Measurements from ENCODE around the gene SLC30A10.

Gene SLC30A10

GRCh38 chr1:219927956-219928790 is at the start of gene SLC30A10:
Gene SLC30A10 (minus strand): TSS chr1:219928557. CDS start chr1:219928440, 117 bp downstream.
- H3K27me3 Mint-ChIP-seq (ENCODE audit: low read depth): peaks cover 59% of the 10 kb centered on the region
- H3K36me3 Mint-ChIP-seq (ENCODE audit: low read depth): no peaks in the 10 kb centered on the region
- TF ChIP-seq CTCF (IDR thresholded peaks at IDR 0.05; ENCODE audit: unreplicated experiment in 3 of 3): no peak
- peaks cover 5% of the 10 kb centered on the region for H3K4me1 Mint-ChIP-seq
- no peak within 1 kb of the TSS for H3K27ac Mint-ChIP-seq
- peak within 1 kb of the TSS; percentile 87 to 88 (median 88) for H3K4me3 Mint-ChIP-seq
- H3K9me3 Mint-ChIP-seq: no peaks in the 10 kb centered on the region

DNA sequence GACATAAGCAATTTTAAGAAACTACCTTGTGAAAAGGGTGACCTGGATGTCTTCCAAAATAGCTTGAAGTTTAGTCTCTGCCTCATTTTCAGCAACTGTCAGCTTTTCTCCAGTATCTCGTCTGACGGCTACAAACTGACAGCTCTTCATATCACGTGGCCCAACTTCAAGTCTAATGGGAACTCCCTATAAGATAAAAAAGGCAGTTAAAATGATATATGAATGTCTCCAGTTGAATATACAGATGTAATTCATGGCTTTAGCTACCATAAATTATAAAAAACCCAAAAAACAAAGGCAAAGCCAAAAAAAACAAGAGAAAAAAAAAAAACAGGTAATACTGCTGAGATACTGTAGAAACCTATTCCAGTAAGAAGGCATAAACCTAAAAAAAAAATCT is 44.9 kb upstream of the SLC30A10 start:
- no peak for TF ChIP-seq CTCF (IDR thresholded peaks at IDR 0.05; ENCODE audit: unreplicated experiment in 3 of 3)
- Mint-ChIP-seq H3K4me3 (no peak overlapping the region), H3K9me3 (no peaks in the 10 kb centered on the region), H3K4me1 (no peaks in the 10 kb centered on the region), H3K27ac (no peak overlapping the region), H3K36me3 (ENCODE audit: low read depth) (peaks cover 44% of the 10 kb centered on the region), H3K27me3 (ENCODE audit: low read depth) (no peaks in the 10 kb centered on the region)

DNA sequence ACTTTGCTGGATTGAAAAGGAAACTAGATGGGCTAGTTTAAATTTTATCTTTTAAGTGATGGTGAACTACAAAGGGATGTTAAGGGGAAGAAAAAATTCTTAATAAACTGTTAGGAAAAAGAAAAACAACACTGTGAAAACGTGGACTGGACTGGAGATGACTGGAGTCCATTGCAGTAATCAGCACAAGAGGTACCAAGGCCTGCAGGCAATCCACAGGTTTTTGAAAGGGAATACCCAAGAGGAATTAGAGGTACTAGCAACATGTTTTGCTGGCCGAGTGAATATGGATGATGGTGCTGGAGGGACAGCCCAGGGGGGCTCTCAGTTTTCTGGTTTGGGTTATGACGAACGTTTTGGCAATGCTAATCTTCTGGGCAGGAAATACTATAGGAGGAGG is 39.0 kb upstream of the SLC30A10 start:
- no peak for TF ChIP-seq CTCF (IDR thresholded peaks at IDR 0.05; ENCODE audit: unreplicated experiment in 3 of 3)
- no peaks in the 10 kb centered on the region for H3K4me1 Mint-ChIP-seq
- H3K27me3 Mint-ChIP-seq (ENCODE audit: low read depth): no peaks in the 10 kb centered on the region
- no peaks in the 10 kb centered on the region for H3K9me3 Mint-ChIP-seq
- H3K27ac Mint-ChIP-seq: no peak overlapping the region
- no peak overlapping the region for H3K4me3 Mint-ChIP-seq
- peaks cover 25% of the 10 kb centered on the region for H3K36me3 Mint-ChIP-seq (ENCODE audit: low read depth)

DNA sequence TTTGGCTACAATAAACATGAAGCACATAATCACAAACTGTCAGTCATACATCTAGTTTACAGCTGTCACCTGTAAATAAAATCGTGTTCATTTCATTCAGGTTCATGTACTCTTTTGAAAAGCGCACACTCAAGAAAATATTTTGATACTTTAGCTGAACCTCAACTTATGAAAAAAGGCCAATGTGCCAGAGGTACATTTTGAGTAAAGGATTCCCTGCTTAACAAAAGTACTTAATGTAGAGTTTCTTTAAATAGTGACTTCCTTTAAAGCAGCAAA is 37.7 kb upstream of the SLC30A10 start:
- H3K36me3 Mint-ChIP-seq (ENCODE audit: low read depth): peaks cover 22% of the 10 kb centered on the region
- H3K4me3 Mint-ChIP-seq: no peak overlapping the region
- H3K27me3 Mint-ChIP-seq (ENCODE audit: low read depth): no peaks in the 10 kb centered on the region
- no peak for TF ChIP-seq CTCF (IDR thresholded peaks at IDR 0.05; ENCODE audit: unreplicated experiment in 3 of 3)
- H3K4me1 Mint-ChIP-seq: no peaks in the 10 kb centered on the region
- peaks cover 3% of the 10 kb centered on the region for H3K9me3 Mint-ChIP-seq
- no peak overlapping the region for H3K27ac Mint-ChIP-seq

GRCh38 chr1:219965285-219966070 is 37.1 kb upstream of the SLC30A10 start:
- H3K4me3 Mint-ChIP-seq: no peak overlapping the region
- H3K36me3 Mint-ChIP-seq (ENCODE audit: low read depth): peaks cover 22% of the 10 kb centered on the region
- H3K27ac Mint-ChIP-seq: no peak overlapping the region
- TF ChIP-seq CTCF (IDR thresholded peaks at IDR 0.05; ENCODE audit: unreplicated experiment in 3 of 3): no peak
- no peaks in the 10 kb centered on the region for H3K27me3 Mint-ChIP-seq (ENCODE audit: low read depth)
- peaks cover 3% of the 10 kb centered on the region for H3K9me3 Mint-ChIP-seq
- H3K4me1 Mint-ChIP-seq: no peaks in the 10 kb centered on the region

Data from nephron (organoid).